HEK293 (cell line): ENCODE results near the gene ZNF790.

Source experiments
- ATF2 ChIP-seq: fragments of 450-650 bp; formaldehyde crosslinking; IDR thresholded peaks from 2 replicates; pipeline ENCODE4 v1.5.1; 2016; ENCODE audit warnings: missing biosample characterization, missing genetic modification characterization, low read depth
- CTCF ChIP-seq: fragments of 450-650 bp; formaldehyde crosslinking; IDR thresholded peaks from 2 replicates; pipeline ENCODE4 v1.5.1; 2016; ENCODE audit warnings: missing biosample characterization, missing genetic modification characterization
- GLIS1 ChIP-seq: fragments of 450-650 bp; formaldehyde crosslinking; IDR thresholded peaks from 2 replicates; pipeline ENCODE4 v1.5.1; 2016; ENCODE audit warnings: missing biosample characterization, missing genetic modification characterization
- SCRT2 ChIP-seq: fragments of 450-650 bp; formaldehyde crosslinking; IDR thresholded peaks from 2 replicates; pipeline ENCODE4 v1.5.1; 2016; ENCODE audit warnings: missing biosample characterization, missing genetic modification characterization
- ZBTB26 ChIP-seq: fragments of 450-650 bp; formaldehyde crosslinking; optimal IDR thresholded peaks from 2 replicates; pipeline ENCODE3; 2016; ENCODE audit warnings: missing biosample characterization, mild to moderate bottlenecking, missing genetic modification characterization
- ZNF155 ChIP-seq: fragments of 450-650 bp; formaldehyde crosslinking; IDR thresholded peaks from 2 replicates; pipeline ENCODE4 v1.5.1; 2016; ENCODE audit warnings: missing biosample characterization, missing genetic modification characterization
- ZNF174 ChIP-seq: fragments of 450-650 bp; formaldehyde crosslinking; IDR thresholded peaks from 2 replicates; pipeline ENCODE4 v1.5.0; 2017; ENCODE audit warnings: missing biosample characterization, mild to moderate bottlenecking, missing genetic modification characterization
- ZNF292 ChIP-seq: fragments of 450-650 bp; formaldehyde crosslinking; IDR thresholded peaks from 2 replicates; pipeline ENCODE4 v1.5.1; 2016; ENCODE audit warnings: low read depth, missing biosample characterization, missing genetic modification characterization, borderline replicate concordance
- ZNF311 ChIP-seq: fragments of 450-650 bp; formaldehyde crosslinking; IDR thresholded peaks from 2 replicates; pipeline ENCODE4 v1.5.1; 2017; ENCODE audit warnings: missing biosample characterization, missing genetic modification characterization, borderline replicate concordance
- ZNF398 ChIP-seq: fragments of 450-650 bp; formaldehyde crosslinking; IDR thresholded peaks from 2 replicates; pipeline ENCODE4 v1.5.1; 2017; ENCODE audit warnings: missing biosample characterization, missing genetic modification characterization
- ZNF433 ChIP-seq: fragments of 450-650 bp; formaldehyde crosslinking; IDR thresholded peaks from 2 replicates; pipeline ENCODE4 v1.5.1; 2016; ENCODE audit warnings: missing biosample characterization, missing genetic modification characterization, low read depth
- ZNF513 ChIP-seq: fragments of 450-650 bp; IDR thresholded peaks from 2 replicates; pipeline ENCODE4 v1.5.1; 2018; ENCODE audit warnings: missing biosample characterization, missing genetic modification characterization
- ZNF561 ChIP-seq: fragments of 450-650 bp; IDR thresholded peaks from 2 replicates; pipeline ENCODE4 v1.5.1; 2018; ENCODE audit warnings: missing biosample characterization, missing genetic modification characterization, borderline replicate concordance
- ZNF623 ChIP-seq: fragments of 450-650 bp; formaldehyde crosslinking; IDR thresholded peaks from 2 replicates; pipeline ENCODE4 v1.5.1; 2016; ENCODE audit warnings: missing biosample characterization, missing genetic modification characterization
- ZNF658 ChIP-seq: fragments of 450-650 bp; formaldehyde crosslinking; IDR thresholded peaks from 2 replicates; pipeline ENCODE4; 2016; ENCODE audit warnings: missing biosample characterization, missing genetic modification characterization
- ZNF677 ChIP-seq: fragments of 450-650 bp; IDR thresholded peaks from 2 replicates; pipeline ENCODE4 v1.5.0; 2018; ENCODE audit warnings: missing biosample characterization, mild to moderate bottlenecking, missing genetic modification characterization, moderate library complexity
- ZNF777 ChIP-seq: fragments of 450-650 bp; formaldehyde crosslinking; IDR thresholded peaks from 2 replicates; pipeline ENCODE4 v1.5.1; 2017; ENCODE audit warnings: missing biosample characterization, missing genetic modification characterization, borderline replicate concordance
- ZXDB ChIP-seq: fragments of 450-650 bp; formaldehyde crosslinking; IDR thresholded peaks from 2 replicates; pipeline ENCODE4 v1.5.1; 2016; ENCODE audit warnings: missing biosample characterization, missing genetic modification characterization
- TF ChIP-seq, protein P1 (sequence below): fragments of 450-650 bp; formaldehyde crosslinking; IDR thresholded peaks from 2 replicates; pipeline ENCODE4 v1.5.1; 2016; ENCODE audit warnings: missing biosample characterization, missing genetic modification characterization
- TF ChIP-seq, protein P2 (sequence below): fragments of 450-650 bp; formaldehyde crosslinking; conservative IDR thresholded peaks from 2 replicates; pipeline ENCODE4 v1.5.1; 2016; ENCODE audit warnings: low read depth, missing biosample characterization, missing genetic modification characterization

The ZNF790 gene

GRCh38 chr19:36850559-36851442 is 12.6 kb upstream of the ZNF790 start, which contains the start of gene ZNF345 (continued):
- no peak for TF ChIP-seq ZNF292 (tag by site-specific recombination)
- TF ChIP-seq, protein P1, sequence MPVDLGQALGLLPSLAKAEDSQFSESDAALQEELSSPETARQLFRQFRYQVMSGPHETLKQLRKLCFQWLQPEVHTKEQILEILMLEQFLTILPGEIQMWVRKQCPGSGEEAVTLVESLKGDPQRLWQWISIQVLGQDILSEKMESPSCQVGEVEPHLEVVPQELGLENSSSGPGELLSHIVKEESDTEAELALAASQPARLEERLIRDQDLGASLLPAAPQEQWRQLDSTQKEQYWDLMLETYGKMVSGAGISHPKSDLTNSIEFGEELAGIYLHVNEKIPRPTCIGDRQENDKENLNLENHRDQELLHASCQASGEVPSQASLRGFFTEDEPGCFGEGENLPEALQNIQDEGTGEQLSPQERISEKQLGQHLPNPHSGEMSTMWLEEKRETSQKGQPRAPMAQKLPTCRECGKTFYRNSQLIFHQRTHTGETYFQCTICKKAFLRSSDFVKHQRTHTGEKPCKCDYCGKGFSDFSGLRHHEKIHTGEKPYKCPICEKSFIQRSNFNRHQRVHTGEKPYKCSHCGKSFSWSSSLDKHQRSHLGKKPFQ (tag by site-specific recombination): peak; percentile 94
- TF ChIP-seq ZNF677: no peak
- TF ChIP-seq ZNF155 (tag by site-specific recombination): 0 out of 2 replicates have a peak, but pooled peaks have one; percentile 18
- peak; percentile 72 for TF ChIP-seq ZNF398
- no peak for TF ChIP-seq ZNF174 (tag by site-specific recombination)
- TF ChIP-seq CTCF (tag by site-specific recombination): peak; percentile 55; the same call in 1 of the 2 replicates
- TF ChIP-seq ZNF623 (tag by site-specific recombination): peak; percentile 6; the same call in 1 of the 2 replicates
- no peak for TF ChIP-seq ZNF311 (tag by site-specific recombination)
- TF ChIP-seq, protein P2, sequence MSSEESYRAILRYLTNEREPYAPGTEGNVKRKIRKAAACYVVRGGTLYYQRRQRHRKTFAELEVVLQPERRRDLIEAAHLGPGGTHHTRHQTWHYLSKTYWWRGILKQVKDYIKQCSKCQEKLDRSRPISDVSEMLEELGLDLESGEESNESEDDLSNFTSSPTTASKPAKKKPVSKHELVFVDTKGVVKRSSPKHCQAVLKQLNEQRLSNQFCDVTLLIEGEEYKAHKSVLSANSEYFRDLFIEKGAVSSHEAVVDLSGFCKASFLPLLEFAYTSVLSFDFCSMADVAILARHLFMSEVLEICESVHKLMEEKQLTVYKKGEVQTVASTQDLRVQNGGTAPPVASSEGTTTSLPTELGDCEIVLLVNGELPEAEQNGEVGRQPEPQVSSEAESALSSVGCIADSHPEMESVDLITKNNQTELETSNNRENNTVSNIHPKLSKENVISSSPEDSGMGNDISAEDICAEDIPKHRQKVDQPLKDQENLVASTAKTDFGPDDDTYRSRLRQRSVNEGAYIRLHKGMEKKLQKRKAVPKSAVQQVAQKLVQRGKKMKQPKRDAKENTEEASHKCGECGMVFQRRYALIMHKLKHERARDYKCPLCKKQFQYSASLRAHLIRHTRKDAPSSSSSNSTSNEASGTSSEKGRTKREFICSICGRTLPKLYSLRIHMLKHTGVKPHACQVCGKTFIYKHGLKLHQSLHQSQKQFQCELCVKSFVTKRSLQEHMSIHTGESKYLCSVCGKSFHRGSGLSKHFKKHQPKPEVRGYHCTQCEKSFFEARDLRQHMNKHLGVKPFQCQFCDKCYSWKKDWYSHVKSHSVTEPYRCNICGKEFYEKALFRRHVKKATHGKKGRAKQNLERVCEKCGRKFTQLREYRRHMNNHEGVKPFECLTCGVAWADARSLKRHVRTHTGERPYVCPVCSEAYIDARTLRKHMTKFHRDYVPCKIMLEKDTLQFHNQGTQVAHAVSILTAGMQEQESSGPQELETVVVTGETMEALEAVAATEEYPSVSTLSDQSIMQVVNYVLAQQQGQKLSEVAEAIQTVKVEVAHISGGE (tag by site-specific recombination): peak; percentile 98
- no peak for TF ChIP-seq ZNF658 (tag by site-specific recombination)
- peak; percentile 83 for TF ChIP-seq ZXDB (tag by site-specific recombination)
- peak; percentile 78; the same call in 1 of the 2 replicates for TF ChIP-seq ZNF777 (tag by site-specific recombination)
- peak; percentile 75 for TF ChIP-seq ZBTB26 (tag by site-specific recombination)
- no peak for TF ChIP-seq ATF2
- TF ChIP-seq SCRT2 (tag by site-specific recombination): peak; percentile 100
- no peak for TF ChIP-seq ZNF513 (tag by site-specific recombination)
- TF ChIP-seq GLIS1 (tag by site-specific recombination): no peak; the same call in 1 of the 2 replicates
- TF ChIP-seq ZNF433: no peak
- peak; percentile 76 for TF ChIP-seq ZNF561 (tag by site-specific recombination)
